GM12878 (cell line): ENCODE results near the gene SLC10A1. TPM values are rescaled to one million over a fixed set of nuclear protein-coding genes. Genes with fewer than 3 reads are reported as not detected.

Experiments used
- BACH1 ChIP-seq: fragments of 450-650 bp; IDR thresholded peaks from 2 replicates; pipeline ENCODE4 v1.6.1; 2017; ENCODE audit warnings: mild to moderate bottlenecking, borderline replicate concordance
- BCL11A ChIP-seq: IDR thresholded peaks from 2 replicates; pipeline ENCODE4 v1.6.1; 2011; ENCODE audit warnings: low read depth, low read length
- CBX3 ChIP-seq: fragments of 200-600 bp; sonication (generic); IDR thresholded peaks from 2 replicates; pipeline ENCODE4 v1.6.1; 2016; ENCODE audit warnings: low read depth, borderline replicate concordance
- CEBPB ChIP-seq, 2 experiments: fragments of 150-350 bp in 1 of 2; IDR thresholded peaks; 2 replicates each; pipeline ENCODE4 v1.6.1; 2012 to 2014; ENCODE audit warnings: low read depth in 2 of 2, low read length in 2 of 2, borderline replicate concordance in 1 of 2, inconsistent platforms in 1 of 2
- CHD1 ChIP-seq: IDR thresholded peaks from 2 replicates; pipeline ENCODE4 v1.6.1; 2012; ENCODE audit warnings: low read depth, low read length, improper control_type of control experiment
- EGR1 ChIP-seq, 2 experiments: IDR thresholded peaks; 1 replicate in 1 of 2; 2 replicates in 1 of 2; pipeline ENCODE4 v1.6.1; 2011 to 2012; ENCODE audit warnings: low read depth in 2 of 2, low read length in 2 of 2, borderline replicate concordance in 1 of 2, mild to moderate bottlenecking in 1 of 2, moderate library complexity in 1 of 2
- EP300 ChIP-seq, 2 experiments: fragments of 150-350 bp in 1 of 2; IDR thresholded peaks; 2 replicates each; pipeline ENCODE4 v1.6.1; 2011 to 2012; ENCODE audit warnings: low read depth in 2 of 2, low read length in 2 of 2, borderline replicate concordance in 1 of 2, improper control_type of control experiment in 1 of 2, inconsistent platforms in 1 of 2; ENCODE audit not compliant: control insufficient read depth in 1 of 2
- GABPA ChIP-seq: IDR thresholded peaks from 2 replicates; pipeline ENCODE4 v1.6.1; 2014; ENCODE audit warnings: antibody characterized with exemption, low read depth, mild to moderate bottlenecking, inconsistent platforms
- IKZF1 ChIP-seq: fragments of 450-650 bp; conservative IDR thresholded peaks from 2 replicates; pipeline ENCODE4 v1.6.1; 2017; ENCODE audit warnings: antibody characterized with exemption, mild to moderate bottlenecking
- MTA2 ChIP-seq: fragments of 450-650 bp; IDR thresholded peaks from 2 replicates; pipeline ENCODE4 v1.6.1; 2016; ENCODE audit warnings: low read depth, mild to moderate bottlenecking, moderate library complexity
- POLR2A ChIP-seq: IDR thresholded peaks from 2 replicates; pipeline ENCODE4 v1.6.1; 2011; ENCODE audit warnings: low read depth, mild to moderate bottlenecking, low read length
- RAD51 ChIP-seq: fragments of 450-650 bp; IDR thresholded peaks from 2 replicates; pipeline ENCODE4 v1.6.1; 2016; ENCODE audit warnings: moderate library complexity, mild to moderate bottlenecking, inconsistent platforms
- SUZ12 ChIP-seq: fragments of 200-600 bp; sonication (generic); IDR thresholded peaks from one replicate; pipeline ENCODE4 v1.6.1; 2018; ENCODE audit warnings: antibody characterized with exemption, mild to moderate bottlenecking; ENCODE audit not compliant: unreplicated experiment
- ZNF622 ChIP-seq: fragments of 450-650 bp; IDR thresholded peaks from 2 replicates; pipeline ENCODE4 v1.6.1; 2017; ENCODE audit warnings: mild to moderate bottlenecking, inconsistent platforms
- polyA plus RNA-seq, 11 experiments: library from polyadenylated mRNA; depleted of rRNA in 4 of 11; unstranded in 6 of 11; stranded (reverse) in 5 of 11; fragments of >200 nt; fragmentation: Nextera tagmentation in 4 of 11; fragmentation: Illumina TruSeq in 1 of 11; extraction: Ambion mirVana in 4 of 11; extraction: Trizol in 1 of 11; gene quantifications; 1 replicate in 1 of 11; 2 replicates in 10 of 11; pipeline versions ENCODE4 v1.2.1 to v1.2.3, GENCODE V29; 2011 to 2016; ENCODE audit warnings: inconsistent platforms in 2 of 11, missing spikeins in 2 of 11, low read depth in 1 of 11
- total RNA-seq, 4 experiments: library from RNA; depleted of rRNA in 3 of 4; stranded (reverse); fragments of >200 nt in 3 of 4; fragmentation: Illumina TruSeq in 1 of 4; extraction: Trizol in 1 of 4; gene quantifications; 2 replicates each; pipeline versions ENCODE4 v1.2.1 to v1.2.3, GENCODE V29; 2013 to 2021
- TF ChIP-seq, protein P1 (sequence below): fragments of 450-650 bp; IDR thresholded peaks from 2 replicates; pipeline ENCODE4 v1.6.1; 2017; ENCODE audit warnings: antibody characterized with exemption, mild to moderate bottlenecking, moderate library complexity
- TF ChIP-seq, protein P2 (sequence below): IDR thresholded peaks from 2 replicates; pipeline ENCODE4 v1.6.1; 2011; ENCODE audit warnings: low read depth, mild to moderate bottlenecking, low read length, moderate library complexity, borderline replicate concordance; ENCODE audit errors: extremely low read depth
- TF ChIP-seq, protein P3 (sequence below): IDR thresholded peaks from 2 replicates; pipeline ENCODE4 v1.6.1; 2012; ENCODE audit warnings: low read depth, low read length, improper control_type of control experiment
- TF ChIP-seq, protein P4 (sequence below): fragments of 450-650 bp; IDR thresholded peaks from 2 replicates; pipeline ENCODE4 v1.6.1; 2016; ENCODE audit warnings: mild to moderate bottlenecking
- TF ChIP-seq, protein P5 (sequence below): IDR thresholded peaks from 2 replicates; pipeline ENCODE4 v1.6.1; 2012; ENCODE audit warnings: low read depth, low read length, improper control_type of control experiment
- TF ChIP-seq, protein P6 (sequence below): fragments of 450-650 bp; formaldehyde crosslinking; IDR thresholded peaks from 2 replicates; pipeline ENCODE4 v1.4.0; 2022; ENCODE audit warnings: mild to moderate bottlenecking, moderate library complexity

SLC10A1 gene
- total and polyA plus RNA-seq, 10 of the 15 experiments (the other 5 are each of a cell fraction or from before 2014, with no cell fraction given) = 0.15 to 0.16 TPM; not detected in 8

DNA sequence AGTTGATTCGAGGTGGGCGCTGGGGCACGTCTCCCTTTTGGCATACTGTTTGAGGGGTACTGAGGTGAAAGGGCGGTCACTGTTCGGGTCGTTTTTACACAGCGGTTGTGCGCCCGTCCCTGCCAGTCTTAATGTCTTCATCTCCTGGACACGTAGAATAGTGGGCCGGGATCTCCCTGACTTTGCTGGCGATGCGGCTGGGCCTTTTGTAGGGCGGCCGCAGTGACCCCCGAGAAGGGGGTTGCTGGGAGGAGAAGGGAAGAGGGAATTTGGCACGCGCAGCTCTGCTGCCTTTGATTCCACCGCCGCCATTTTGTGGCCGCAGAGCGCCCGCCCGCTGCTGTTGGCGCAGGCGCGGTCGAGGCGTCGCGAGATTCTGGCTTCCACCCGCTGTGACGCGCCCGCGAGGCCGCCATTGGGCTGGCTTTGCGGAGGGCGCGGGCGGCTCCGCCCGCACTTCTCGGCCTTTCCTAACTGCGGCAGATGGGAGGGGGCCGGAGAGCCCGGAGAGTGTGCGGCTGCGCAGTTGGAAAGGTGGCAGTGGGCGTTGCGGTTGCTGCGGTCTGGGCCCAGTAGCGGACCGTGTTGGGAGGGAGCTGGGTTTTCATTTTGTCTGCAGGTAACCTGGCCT is 29.6 kb downstream of the SLC10A1 start (continued):
- TF ChIP-seq CEBPB (IDR thresholded peaks at IDR 0.05; ENCODE audit: borderline replicate concordance in 1 of 2, low read depth in 2 of 2, low read length in 2 of 2) (no peak), GABPA (no peak), BACH1 (peak; percentile 94), ZNF622 (no peak), RAD51 (no peak), BCL11A (peak; percentile 18; the same call in 1 of the 2 replicates), EGR1 (IDR thresholded peaks at IDR 0.05; ENCODE audit: borderline replicate concordance in 1 of 2, low read depth in 2 of 2, low read length in 2 of 2) (peak in 1 of 2 experiments; percentile 73; a peak in 2 of 3 replicates), SUZ12 (no peak), EP300 (IDR thresholded peaks at IDR 0.05; ENCODE audit: borderline replicate concordance in 1 of 2, control insufficient read depth in 1 of 2, low read depth in 2 of 2, low read length in 2 of 2) (peak; percentile 20 to 24; a peak in 1 of 4 replicates), CBX3 (no peak), MTA2 (no peak), CHD1 (peak; percentile 91), IKZF1 (peak; percentile 53; the same call in 1 of the 2 replicates), POLR2A (peak; percentile 86)
- TF ChIP-seq, protein P1, sequence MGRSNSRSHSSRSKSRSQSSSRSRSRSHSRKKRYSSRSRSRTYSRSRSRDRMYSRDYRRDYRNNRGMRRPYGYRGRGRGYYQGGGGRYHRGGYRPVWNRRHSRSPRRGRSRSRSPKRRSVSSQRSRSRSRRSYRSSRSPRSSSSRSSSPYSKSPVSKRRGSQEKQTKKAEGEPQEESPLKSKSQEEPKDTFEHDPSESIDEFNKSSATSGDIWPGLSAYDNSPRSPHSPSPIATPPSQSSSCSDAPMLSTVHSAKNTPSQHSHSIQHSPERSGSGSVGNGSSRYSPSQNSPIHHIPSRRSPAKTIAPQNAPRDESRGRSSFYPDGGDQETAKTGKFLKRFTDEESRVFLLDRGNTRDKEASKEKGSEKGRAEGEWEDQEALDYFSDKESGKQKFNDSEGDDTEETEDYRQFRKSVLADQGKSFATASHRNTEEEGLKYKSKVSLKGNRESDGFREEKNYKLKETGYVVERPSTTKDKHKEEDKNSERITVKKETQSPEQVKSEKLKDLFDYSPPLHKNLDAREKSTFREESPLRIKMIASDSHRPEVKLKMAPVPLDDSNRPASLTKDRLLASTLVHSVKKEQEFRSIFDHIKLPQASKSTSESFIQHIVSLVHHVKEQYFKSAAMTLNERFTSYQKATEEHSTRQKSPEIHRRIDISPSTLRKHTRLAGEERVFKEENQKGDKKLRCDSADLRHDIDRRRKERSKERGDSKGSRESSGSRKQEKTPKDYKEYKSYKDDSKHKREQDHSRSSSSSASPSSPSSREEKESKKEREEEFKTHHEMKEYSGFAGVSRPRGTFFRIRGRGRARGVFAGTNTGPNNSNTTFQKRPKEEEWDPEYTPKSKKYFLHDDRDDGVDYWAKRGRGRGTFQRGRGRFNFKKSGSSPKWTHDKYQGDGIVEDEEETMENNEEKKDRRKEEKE = no peak
- TF ChIP-seq, protein P2, sequence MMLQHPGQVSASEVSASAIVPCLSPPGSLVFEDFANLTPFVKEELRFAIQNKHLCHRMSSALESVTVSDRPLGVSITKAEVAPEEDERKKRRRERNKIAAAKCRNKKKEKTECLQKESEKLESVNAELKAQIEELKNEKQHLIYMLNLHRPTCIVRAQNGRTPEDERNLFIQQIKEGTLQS = no peak
- TF ChIP-seq, protein P3, sequence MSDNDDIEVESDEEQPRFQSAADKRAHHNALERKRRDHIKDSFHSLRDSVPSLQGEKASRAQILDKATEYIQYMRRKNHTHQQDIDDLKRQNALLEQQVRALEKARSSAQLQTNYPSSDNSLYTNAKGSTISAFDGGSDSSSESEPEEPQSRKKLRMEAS = peak; percentile 36; the same call in 1 of the 2 replicates
- TF ChIP-seq, protein P4, sequence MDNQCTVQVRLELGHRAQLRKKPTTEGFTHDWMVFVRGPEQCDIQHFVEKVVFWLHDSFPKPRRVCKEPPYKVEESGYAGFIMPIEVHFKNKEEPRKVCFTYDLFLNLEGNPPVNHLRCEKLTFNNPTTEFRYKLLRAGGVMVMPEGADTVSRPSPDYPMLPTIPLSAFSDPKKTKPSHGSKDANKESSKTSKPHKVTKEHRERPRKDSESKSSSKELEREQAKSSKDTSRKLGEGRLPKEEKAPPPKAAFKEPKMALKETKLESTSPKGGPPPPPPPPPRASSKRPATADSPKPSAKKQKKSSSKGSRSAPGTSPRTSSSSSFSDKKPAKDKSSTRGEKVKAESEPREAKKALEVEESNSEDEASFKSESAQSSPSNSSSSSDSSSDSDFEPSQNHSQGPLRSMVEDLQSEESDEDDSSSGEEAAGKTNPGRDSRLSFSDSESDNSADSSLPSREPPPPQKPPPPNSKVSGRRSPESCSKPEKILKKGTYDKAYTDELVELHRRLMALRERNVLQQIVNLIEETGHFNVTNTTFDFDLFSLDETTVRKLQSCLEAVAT = peak; percentile 96
- TF ChIP-seq, protein P5, sequence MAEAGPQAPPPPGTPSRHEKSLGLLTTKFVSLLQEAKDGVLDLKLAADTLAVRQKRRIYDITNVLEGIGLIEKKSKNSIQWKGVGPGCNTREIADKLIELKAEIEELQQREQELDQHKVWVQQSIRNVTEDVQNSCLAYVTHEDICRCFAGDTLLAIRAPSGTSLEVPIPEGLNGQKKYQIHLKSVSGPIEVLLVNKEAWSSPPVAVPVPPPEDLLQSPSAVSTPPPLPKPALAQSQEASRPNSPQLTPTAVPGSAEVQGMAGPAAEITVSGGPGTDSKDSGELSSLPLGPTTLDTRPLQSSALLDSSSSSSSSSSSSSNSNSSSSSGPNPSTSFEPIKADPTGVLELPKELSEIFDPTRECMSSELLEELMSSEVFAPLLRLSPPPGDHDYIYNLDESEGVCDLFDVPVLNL = peak; percentile 25; the same call in 1 of the 2 replicates
- TF ChIP-seq, protein P6, sequence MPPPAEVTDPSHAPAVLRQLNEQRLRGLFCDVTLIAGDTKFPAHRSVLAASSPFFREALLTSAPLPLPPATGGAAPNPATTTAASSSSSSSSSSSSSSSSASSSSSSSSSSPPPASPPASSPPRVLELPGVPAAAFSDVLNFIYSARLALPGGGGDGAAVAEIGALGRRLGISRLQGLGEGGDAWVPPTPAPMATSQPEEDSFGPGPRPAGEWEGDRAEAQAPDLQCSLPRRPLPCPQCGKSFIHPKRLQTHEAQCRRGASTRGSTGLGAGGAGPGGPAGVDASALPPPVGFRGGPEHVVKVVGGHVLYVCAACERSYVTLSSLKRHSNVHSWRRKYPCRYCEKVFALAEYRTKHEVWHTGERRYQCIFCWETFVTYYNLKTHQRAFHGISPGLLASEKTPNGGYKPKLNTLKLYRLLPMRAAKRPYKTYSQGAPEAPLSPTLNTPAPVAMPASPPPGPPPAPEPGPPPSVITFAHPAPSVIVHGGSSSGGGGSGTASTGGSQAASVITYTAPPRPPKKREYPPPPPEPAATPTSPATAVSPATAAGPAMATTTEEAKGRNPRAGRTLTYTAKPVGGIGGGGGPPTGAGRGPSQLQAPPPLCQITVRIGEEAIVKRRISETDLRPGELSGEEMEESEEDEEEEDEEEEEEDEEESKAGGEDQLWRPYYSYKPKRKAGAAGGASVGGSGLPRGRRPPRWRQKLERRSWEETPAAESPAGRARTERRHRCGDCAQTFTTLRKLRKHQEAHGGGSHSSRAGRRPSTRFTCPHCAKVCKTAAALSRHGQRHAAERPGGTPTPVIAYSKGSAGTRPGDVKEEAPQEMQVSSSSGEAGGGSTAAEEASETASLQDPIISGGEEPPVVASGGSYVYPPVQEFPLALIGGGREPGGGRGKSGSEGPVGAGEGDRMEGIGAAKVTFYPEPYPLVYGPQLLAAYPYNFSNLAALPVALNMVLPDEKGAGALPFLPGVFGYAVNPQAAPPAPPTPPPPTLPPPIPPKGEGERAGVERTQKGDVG (CRISPR knock-in tag) = no peak
